GM19043 (cell line): ENCODE measurements around the gene FOXP4.
A peak's percentile ranks its signal among the peaks of the same experiment; 100 is the strongest.

Experiments
- ATAC-seq: cut with Tn5 transposase; IDR thresholded peaks from one replicate; pipeline ENCODE4 v1.9.1; 2021; ENCODE audit warnings: low read depth; ENCODE audit not compliant: unreplicated experiment

The FOXP4 gene

GRCh38 chr6:41546866-41547798, 951 bp downstream of the FOXP4 start:
- peak; percentile 13 for ATAC-seq

- ATAC-seq, result no peak
Measured at GRCh38 chr6:41547799-41548097, 1.6 kb downstream of the FOXP4 start.

- no peak for ATAC-seq
Measured at GRCh38 chr6:41548098-41548840, 2.1 kb downstream of the FOXP4 start.

- no peak for ATAC-seq
Measured at GRCh38 chr6:41548841-41549642, 2.9 kb downstream of the FOXP4 start.

GRCh38 chr6:41549673-41550072, 3.5 kb downstream of the FOXP4 start:
- ATAC-seq, result no peak

GRCh38 chr6:41551086-41551700, 5.0 kb downstream of the FOXP4 start:
- no peak for ATAC-seq

GRCh38 chr6:41551857-41552256, 5.7 kb downstream of the FOXP4 start:
- ATAC-seq, result no peak

GRCh38 chr6:41552723-41553122, 6.5 kb downstream of the FOXP4 start:
- no peak for ATAC-seq

- ATAC-seq, result no peak
Measured at GRCh38 chr6:41553405-41553999, 7.3 kb downstream of the FOXP4 start.

- ATAC-seq, result no peak
Measured at GRCh38 chr6:41555326-41556300, 9.4 kb downstream of the FOXP4 start.

- ATAC-seq, result no peak
Measured at GRCh38 chr6:41557335-41557734, 11.2 kb downstream of the FOXP4 start.

- no peak for ATAC-seq
Measured at GRCh38 chr6:41558033-41558807, 12.0 kb downstream of the FOXP4 start.

- ATAC-seq, result no peak
Measured at GRCh38 chr6:41559655-41560427, 13.7 kb downstream of the FOXP4 start.

- peak; percentile 73 for ATAC-seq
Measured at GRCh38 chr6:41560431-41561192, 14.4 kb downstream of the FOXP4 start.

- no peak for ATAC-seq
Measured at GRCh38 chr6:41561416-41561815, 15.2 kb downstream of the FOXP4 start.

- ATAC-seq, result no peak
Measured at GRCh38 chr6:41561931-41562911, 16.0 kb downstream of the FOXP4 start.
